PC-9 (cell line): Measurements from ENCODE around the gene PCDHGA1.

Experiments used
- EZH2 ChIP-seq: fragments of 200-600 bp; sonication (generic); IDR thresholded peaks from 2 replicates; pipeline ENCODE4 v1.8.0; 2017; ENCODE audit warnings: antibody characterized with exemption, low read depth
- TF ChIP-seq, protein P1 (sequence below): fragments of 200-600 bp; sonication (generic); conservative IDR thresholded peaks from 2 replicates; pipeline ENCODE4 v1.6.1; 2017; ENCODE audit warnings: mixed run types, antibody characterized with exemption, mild to moderate bottlenecking, moderate library complexity

DNA sequence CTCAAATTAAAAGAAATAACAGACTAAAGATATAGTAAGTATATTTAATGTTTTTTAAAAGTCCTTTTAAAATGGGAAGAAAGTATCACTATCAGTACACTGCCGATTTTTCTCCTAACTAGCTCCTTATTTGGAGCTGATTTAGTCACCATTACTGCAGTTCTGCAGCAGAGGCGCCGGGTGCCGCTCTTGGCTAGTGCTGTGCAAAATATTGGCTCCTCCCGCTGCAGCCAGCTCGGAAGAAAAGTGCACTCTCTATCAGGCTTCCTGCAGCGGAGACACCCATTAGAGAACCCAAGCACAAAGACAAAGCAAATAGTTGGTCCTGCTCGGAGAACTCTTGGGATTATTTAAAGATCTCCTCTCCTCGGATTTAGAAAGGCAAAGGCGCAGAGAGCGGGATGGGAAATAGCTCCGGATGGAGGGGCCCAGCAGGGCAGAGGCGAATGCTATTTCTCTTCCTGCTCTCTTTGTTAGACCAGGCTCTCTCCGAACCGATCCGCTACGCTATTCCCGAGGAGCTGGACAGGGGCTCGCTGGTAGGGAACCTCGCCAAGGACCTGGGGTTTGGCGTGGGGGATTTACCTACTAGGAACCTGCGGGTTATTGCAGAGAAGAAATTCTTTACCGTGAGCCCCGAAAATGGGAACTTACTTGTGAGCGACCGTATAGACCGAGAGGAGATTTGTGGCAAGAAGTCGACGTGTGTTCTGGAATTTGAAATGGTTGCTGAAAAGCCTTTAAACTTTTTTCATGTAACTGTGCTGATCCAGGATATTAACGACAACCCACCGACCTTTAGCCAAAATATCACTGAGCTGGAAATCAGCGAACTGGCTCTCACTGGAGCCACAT is 39.9 kb downstream of the PCDHGA1 start, which contains the start of gene PCDHGB3:
- TF ChIP-seq, protein P1, sequence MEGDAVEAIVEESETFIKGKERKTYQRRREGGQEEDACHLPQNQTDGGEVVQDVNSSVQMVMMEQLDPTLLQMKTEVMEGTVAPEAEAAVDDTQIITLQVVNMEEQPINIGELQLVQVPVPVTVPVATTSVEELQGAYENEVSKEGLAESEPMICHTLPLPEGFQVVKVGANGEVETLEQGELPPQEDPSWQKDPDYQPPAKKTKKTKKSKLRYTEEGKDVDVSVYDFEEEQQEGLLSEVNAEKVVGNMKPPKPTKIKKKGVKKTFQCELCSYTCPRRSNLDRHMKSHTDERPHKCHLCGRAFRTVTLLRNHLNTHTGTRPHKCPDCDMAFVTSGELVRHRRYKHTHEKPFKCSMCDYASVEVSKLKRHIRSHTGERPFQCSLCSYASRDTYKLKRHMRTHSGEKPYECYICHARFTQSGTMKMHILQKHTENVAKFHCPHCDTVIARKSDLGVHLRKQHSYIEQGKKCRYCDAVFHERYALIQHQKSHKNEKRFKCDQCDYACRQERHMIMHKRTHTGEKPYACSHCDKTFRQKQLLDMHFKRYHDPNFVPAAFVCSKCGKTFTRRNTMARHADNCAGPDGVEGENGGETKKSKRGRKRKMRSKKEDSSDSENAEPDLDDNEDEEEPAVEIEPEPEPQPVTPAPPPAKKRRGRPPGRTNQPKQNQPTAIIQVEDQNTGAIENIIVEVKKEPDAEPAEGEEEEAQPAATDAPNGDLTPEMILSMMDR = peak; percentile 29; the same call in 1 of the 2 replicates
- TF ChIP-seq EZH2 = no peak
